A549 (cell line): Measurements from ENCODE around the gene NOS1AP.

Source experiments
- CTCF ChIP-seq: fragments of >200 bp; sonication (Bioruptor Twin); formaldehyde crosslinking; IDR thresholded peaks from 3 replicates; pipeline ENCODE4 v1.5.1; 2016
- REST ChIP-seq: fragments of 200-600 bp; sonication (generic); IDR thresholded peaks from 2 replicates; pipeline ENCODE4 v1.6.1; 2016; ENCODE audit warnings: antibody characterized with exemption, mild to moderate bottlenecking, moderate library complexity
- RFX5 ChIP-seq: fragments of 450-650 bp; IDR thresholded peaks from 2 replicates; pipeline ENCODE4 v1.7.1; 2014; ENCODE audit warnings: antibody characterized with exemption, mild to moderate bottlenecking, moderate library complexity

- no peak for TF ChIP-seq REST
- TF ChIP-seq CTCF = no peak
- no peak for TF ChIP-seq RFX5
Observed at GRCh38 chr1:162387226-162388082, 318.0 kb downstream of the NOS1AP start.
